ENCODE results near the gene MYBPHL. TPM values are rescaled to one million over a fixed set of nuclear protein-coding genes. Genes with fewer than 3 reads are reported as not detected.

The MYBPHL gene
- total RNA-seq, 1 donor from 2014 or later: 3.6 TPM

GRCh38 chr1:109298666-109299557 is 7.9 kb downstream of the MYBPHL start:
- Histone ChIP-seq H3K27me3 (no peaks in the 10 kb centered on the region), H3K36me3 (no peaks in the 10 kb centered on the region), H3K4me3 (no peak overlapping the region), H3K9me3 (no peaks in the 10 kb centered on the region), H3K27ac (peak overlapping the region; percentile 63), H3K4me1 (peaks cover 23% of the 10 kb centered on the region)
- DNase-seq (peak; percentile 78), ATAC-seq (peak; percentile 80)
- intact Hi-C loops (cut with DNase I): no loop called here
- TF ChIP-seq CTCF (IDR thresholded peaks at IDR 0.05): no peak

- intact Hi-C loops (cut with DNase I): no loop called here
- Histone ChIP-seq H3K27me3 (no peaks in the 10 kb centered on the region), H3K9me3 (no peaks in the 10 kb centered on the region), H3K4me1 (peaks cover 23% of the 10 kb centered on the region), H3K36me3 (no peaks in the 10 kb centered on the region), H3K4me3 (no peak overlapping the region), H3K27ac (no peak overlapping the region)
- ATAC-seq (no peak), DNase-seq (no peak)
- TF ChIP-seq CTCF (IDR thresholded peaks at IDR 0.05): no peak
Observed at GRCh38 chr1:109296782-109297181, 10.0 kb downstream of the MYBPHL start.

- no peak for TF ChIP-seq CTCF (IDR thresholded peaks at IDR 0.05)
- no peaks in the 10 kb centered on the region for H3K9me3 ChIP-seq
- no peak overlapping the region for H3K4me3 ChIP-seq
- no peaks in the 10 kb centered on the region for H3K36me3 ChIP-seq
- no peak for DNase-seq
- no peak overlapping the region for H3K27ac ChIP-seq
- intact Hi-C loops (cut with DNase I): no loop called here
- peaks cover 23% of the 10 kb centered on the region for H3K4me1 ChIP-seq
- no peaks in the 10 kb centered on the region for H3K27me3 ChIP-seq
- ATAC-seq: no peak
Observed at GRCh38 chr1:109295712-109296415, 10.9 kb downstream of the MYBPHL start.

- H3K4me3 ChIP-seq: no peak overlapping the region
- H3K9me3 ChIP-seq: no peaks in the 10 kb centered on the region
- peaks cover 17% of the 10 kb centered on the region for H3K4me1 ChIP-seq
- no peak overlapping the region for H3K27ac ChIP-seq
- TF ChIP-seq CTCF (IDR thresholded peaks at IDR 0.05): no peak
- no peaks in the 10 kb centered on the region for H3K27me3 ChIP-seq
- DNase-seq (no peak), ATAC-seq (no peak)
- H3K36me3 ChIP-seq: no peaks in the 10 kb centered on the region
- intact Hi-C loops (cut with DNase I): no loop called here
Observed at GRCh38 chr1:109294481-109294880, 12.3 kb downstream of the MYBPHL start.

GRCh38 chr1:109293026-109293425 is 13.8 kb downstream of the MYBPHL start:
- DNase-seq: no peak
- H3K36me3 ChIP-seq: no peaks in the 10 kb centered on the region
- H3K4me1 ChIP-seq: peaks cover 2% of the 10 kb centered on the region
- H3K9me3 ChIP-seq: no peaks in the 10 kb centered on the region
- intact Hi-C loops (cut with DNase I): no loop called here
- H3K27ac ChIP-seq: no peak overlapping the region
- H3K4me3 ChIP-seq: no peak overlapping the region
- ATAC-seq: no peak
- no peak for TF ChIP-seq CTCF (IDR thresholded peaks at IDR 0.05)
- no peaks in the 10 kb centered on the region for H3K27me3 ChIP-seq
